Stimulated activated CD4-positive, alpha-beta T cell treated with anti-CD3 and anti-CD28 coated beads, TNF-alpha, amount 100 ng/mL, for 1 hour (primary cell): ENCODE data around the gene PACC1.
"Not testable (repeated sequence)": the region's sequence is repeated elsewhere in the genome, so short reads cannot be mapped to it uniquely, and the experiment has no call there.

Source experiments
- DNase-seq, 3 donors: peaks; one replicate each; pipeline ENCODE4 v3.0.0-alpha.2; 2020; ENCODE audit warnings: low read depth in 3 of 3, low spot score in 1 of 3

The PACC1 gene

DNA sequence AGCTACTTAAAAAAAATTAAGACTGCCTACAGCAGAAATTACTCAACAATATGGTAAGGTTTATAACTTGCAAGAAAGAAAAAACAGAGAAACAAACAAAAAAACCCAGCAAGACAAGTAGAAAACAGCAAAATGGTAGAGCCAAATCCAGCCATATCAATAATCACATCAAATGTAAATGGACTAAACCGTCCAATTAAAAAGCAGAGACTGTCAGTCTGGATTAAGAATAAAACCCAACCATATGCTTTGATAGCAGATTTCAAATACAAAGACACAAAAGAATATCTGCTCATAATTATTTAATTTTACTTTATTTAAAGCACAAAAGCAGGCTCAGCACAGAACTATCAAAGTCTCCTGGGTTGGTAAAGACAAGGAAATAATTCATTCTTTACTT lies 17.5 kb downstream of the PACC1 start:
- no peak for DNase-seq

DNA sequence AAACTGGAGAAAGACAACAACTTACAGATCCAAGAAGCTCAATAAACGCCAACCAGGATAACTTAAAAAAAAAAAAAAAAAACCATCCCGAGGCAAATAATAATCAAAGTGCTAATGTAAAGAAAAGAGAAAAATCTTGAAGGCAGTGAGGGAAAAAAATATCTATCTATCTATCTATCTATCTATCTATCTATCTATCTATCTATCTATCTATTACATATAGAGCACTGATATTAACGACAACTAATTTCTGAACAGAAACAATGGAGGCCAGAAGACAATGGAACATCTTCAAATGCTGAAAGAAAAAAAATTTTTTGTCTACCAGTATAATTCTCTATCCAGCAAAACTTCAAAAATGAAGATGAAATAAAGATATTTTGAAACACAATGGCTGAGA lies 18.0 kb downstream of the PACC1 start:
- no peak for DNase-seq

DNA sequence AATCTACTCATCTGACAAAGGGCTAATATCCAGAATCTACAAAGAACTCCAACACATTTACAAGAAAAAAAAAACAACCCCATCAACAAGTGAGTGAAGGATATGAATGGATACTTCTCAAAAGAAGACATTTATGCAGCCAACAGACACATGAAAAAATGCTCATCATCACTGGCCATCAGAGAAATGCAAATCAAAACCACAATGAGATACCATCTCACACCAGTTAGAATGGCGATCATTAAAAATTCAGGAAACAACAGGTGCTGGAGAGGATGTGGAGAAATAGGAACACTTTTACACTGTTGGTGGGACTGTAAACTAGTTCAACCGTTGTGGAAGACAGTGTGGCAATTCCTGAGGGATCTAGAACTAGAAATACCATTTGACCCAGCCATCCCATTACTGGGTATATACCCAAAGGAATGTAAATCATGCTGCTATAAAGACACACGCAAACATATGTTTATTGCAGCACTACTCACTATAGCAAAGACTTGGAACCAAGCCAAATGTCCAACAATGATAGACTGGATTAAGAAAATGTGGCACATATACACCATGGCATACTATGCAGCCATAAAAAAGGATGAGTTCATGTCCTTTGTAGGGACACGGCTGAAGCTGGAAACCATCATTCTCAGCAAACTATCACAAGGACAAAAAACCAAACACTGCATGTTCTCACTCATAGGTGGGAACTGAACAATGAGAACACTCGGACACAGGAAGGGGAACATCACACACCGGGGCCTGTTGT lies 18.8 kb downstream of the PACC1 start:
- DNase-seq: not testable (repeated sequence)

DNA sequence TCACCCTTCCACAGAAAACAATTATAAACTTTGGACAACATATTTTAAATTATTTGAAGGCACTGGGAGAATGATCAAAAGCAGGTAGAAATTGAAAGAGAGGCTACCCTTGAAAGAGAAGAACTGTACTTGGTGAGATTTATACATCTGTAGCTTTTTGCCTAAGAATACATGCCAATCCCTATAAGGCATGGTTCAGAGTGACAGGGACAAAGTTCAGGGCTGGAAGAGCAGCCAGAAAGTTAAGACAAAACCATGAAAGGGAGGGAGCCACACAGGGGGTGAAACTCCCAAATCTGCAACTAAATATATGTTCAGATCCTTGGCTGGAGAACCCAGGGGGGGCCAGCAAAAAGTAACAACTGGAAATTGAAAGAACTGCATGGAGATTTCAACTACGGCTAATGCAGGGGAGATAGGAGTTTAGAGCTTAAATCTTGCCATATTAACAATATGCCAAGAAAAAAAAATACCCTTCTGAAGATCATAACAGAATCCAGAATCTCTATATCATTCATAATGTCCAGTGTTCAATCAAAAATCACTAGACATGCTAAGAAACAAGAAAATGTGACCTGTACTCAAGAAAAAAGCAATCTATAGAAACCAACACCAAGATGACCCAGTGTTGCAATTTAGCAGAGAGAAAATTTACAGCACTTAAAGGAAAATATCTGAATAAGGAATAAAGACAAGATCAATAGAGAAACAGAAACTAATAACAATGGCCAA lies 25.5 kb downstream of the PACC1 start:
- DNase-seq: no peak

DNA sequence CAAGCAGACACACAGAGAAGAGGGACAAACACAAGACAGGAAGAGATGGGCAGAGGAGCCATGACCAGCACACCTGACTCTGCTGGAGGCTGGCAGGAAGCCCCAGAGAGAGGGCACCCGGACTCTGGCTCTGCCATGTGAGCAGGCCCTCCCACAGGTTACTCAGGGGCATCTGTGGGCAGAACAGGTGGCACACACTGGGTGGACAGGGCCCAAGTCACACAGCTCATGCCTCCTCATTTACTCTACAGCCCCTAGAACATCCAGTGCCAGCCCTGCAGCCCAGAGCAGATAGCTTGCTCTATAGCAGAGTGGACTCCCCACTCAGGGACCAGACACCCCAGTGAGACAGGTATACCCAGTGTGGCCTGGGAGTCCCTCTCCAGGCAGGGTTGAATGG lies 28.7 kb downstream of the PACC1 start:
- DNase-seq: no peak

DNA sequence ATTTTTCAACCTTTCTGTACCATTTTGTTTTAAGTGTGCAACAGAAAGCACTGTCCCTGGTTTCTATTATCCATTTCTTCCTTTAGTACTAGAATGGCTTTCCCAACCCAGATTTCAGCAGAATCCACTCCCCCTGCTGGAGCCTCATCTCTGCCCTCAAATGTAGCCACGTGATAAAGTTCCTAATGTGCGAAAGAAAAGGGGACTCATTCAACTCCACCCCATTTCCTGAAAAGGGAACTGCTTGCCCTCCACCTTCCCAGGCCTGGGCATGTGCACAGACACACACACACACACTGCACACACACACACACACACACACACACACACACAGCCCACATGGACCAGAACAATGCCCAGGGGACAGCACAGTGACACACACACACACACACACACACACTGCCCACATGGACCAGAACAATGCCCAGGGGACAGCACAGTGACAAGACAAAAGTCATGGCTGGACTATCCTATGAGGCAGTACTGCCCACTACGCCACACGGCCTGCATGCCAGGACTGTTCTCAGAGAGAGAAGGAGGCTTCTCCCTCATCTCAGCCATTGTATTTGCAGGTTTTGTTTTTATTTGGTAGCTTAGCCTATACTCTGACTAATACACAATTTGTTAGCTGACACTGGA lies 33.2 kb downstream of the PACC1 start:
- no peak for DNase-seq

DNA sequence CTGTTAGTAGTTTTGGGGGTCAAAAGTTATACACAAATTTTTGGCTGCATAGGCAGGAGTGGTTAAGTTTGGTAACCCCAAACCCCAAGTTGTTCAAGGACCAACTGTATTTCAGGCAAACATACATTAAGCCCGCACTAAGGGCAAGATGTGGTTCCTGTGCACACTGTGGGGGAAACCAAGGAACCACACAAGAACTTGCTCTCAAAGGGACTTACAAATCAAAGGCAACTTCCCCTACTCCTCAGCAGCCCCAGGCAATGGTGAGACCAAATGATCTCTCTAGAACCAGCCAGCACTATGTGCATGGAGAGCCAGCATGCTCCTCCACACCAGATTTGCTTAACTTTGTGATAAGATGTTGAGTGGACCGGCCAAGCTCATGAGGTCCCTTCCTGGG lies 35.3 kb downstream of the PACC1 start:
- DNase-seq: no peak

DNA sequence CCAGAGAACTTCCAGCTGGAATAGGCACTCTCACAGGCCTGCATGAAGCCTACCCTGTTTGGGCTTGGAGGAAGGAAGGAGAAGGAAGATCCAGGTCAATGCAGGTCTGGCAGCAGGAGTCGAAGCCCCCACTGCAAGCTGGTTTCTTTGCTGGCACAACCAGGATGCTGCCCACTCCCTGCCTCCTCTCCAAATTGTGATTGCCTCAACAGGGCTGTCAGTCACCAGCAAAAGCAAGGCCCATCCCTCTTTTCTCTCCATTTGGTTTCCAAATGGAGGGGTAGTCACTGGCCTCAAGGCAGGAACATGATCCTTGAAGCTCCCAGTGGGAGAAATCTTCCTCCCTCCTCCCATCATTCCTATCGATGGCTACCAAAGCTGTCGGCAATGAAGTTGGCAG lies 37.0 kb downstream of the PACC1 start:
- DNase-seq: no peak

DNA sequence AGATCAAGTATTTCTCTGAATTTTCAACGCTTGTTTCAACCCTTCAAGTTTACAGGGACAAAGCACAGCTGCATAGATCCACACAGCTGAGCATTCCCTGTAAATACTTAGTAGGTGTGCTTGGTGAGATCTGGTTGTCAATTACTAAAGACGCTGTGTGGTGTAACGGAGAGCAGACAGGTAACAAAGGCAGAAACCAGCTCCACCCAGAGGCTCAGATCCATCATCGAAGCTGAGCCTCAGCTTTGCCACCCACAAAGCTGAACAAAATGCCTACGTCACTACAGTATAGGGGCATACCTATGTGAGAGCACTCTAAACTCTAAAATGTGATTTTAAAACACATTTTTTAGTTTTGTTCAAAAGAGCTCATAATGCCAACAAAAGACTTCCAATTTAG lies 38.7 kb downstream of the PACC1 start:
- no peak for DNase-seq

DNA sequence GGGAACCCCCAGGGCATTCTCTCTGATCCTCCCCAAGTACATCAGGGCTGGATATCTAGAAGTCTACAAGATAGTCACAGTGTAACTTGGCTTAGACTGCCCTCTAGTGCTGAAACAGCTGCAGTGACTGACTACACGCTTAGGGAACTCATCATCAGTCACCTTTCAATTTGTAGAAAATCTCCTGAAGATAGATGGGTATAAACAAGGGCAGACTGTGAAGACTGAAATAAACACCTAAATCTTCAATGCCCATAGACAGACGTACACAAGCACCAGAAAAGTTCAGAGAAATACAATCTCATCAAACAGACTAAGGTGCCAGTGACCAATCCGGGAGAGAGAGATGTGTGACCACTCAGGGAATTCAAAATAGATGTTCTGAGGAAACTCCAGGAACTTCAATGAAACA lies 46.6 kb downstream of the PACC1 start:
- DNase-seq: no peak

DNA sequence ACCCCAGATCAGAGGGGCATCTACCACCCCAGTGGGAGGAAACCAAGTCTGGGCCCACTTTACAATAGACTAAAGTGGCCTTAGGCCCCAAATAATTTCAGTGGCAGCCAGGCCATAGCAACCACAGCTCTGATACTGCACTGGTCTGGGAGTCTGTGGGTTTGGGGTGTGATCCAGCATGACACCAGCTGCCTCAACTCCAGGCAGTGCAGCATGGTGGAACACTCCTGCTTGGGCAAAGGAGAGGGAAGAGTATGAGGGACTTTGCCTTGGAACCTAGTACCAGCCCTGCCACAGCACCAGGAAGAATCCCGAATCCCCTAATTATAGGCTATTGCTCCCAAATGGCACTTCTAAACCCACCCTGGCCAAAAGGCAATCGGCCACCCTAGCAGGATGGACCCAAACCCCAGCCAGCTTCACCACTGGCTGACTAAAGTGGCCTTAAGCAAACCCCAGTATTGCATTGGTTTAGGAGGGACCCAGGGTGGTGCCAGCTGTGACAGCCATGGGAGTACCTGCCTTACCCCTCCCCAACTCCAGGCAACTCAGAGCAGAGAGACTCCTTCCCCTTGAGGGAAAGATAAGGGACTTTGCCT lies 47.1 kb downstream of the PACC1 start:
- DNase-seq: no peak

DNA sequence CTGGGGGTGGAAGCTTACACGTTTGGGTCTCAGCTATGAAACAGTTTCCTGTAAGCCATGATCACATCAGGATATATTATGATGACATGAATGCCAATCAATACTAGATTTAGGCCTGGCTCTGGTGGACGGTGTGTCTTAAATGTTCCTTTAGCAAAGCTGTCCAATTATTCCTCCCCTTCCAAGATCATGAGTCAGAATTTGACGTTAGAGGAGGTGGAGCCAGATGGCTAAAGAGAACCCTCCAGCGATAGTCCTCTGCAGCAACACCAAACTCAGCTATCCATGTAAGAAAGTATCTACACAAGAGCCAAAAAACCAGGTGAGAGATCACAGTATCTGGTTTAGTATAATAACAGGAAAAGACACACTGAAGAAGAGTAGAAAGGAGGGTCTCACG lies 47.8 kb downstream of the PACC1 start:
- no peak for DNase-seq

DNA sequence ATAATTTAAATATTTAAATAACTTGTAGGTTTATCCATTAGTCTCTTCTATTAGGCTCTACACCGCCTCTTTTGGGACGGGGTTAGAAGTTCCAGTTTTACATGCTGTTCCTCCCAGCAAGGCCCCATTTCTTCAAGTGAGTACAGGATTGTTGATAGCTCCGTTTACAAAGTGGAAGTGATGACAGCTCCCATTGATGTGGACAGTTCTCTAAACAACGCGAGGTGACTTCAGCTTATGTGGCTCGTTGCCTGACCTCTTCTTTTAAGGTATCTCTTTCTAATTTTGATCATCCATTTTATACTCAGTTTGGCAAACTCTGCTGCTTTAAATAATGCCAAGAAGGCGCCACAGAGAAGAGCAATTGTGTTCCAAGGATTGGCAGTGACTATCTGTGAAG lies 49.7 kb downstream of the PACC1 start:
- no peak for DNase-seq

DNA sequence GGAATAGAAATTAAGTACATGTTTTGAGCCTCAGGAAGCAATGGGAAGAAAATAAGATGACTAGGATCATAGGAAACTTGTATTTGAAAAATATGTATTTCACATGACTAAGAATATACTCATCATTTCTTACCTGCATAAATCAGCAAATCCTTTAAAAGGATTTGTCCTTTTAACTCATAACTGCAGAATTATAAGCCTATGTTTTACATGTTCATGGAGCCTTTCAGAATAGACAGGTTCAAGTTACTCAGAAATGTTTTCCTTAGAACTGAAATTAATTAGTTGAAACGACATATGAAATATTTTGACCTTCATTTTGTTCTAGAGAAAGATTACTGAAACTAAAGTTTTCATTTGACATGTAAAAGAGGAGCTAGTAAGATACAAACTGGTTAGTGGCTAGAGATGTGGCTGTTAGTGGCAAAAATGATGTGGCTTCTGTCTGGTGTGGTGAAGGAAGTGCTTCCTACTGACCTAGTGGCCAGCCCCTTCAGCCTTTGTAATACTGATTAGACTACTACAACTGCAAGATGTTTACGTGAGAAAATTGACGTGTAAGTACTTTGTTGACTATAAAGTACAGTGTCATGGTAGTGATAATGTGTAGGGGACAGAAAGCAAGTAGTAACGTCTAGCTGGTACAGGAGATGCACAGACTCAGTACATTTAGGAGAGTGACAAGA lies 54.7 kb downstream of the PACC1 start:
- no peak for DNase-seq

DNA sequence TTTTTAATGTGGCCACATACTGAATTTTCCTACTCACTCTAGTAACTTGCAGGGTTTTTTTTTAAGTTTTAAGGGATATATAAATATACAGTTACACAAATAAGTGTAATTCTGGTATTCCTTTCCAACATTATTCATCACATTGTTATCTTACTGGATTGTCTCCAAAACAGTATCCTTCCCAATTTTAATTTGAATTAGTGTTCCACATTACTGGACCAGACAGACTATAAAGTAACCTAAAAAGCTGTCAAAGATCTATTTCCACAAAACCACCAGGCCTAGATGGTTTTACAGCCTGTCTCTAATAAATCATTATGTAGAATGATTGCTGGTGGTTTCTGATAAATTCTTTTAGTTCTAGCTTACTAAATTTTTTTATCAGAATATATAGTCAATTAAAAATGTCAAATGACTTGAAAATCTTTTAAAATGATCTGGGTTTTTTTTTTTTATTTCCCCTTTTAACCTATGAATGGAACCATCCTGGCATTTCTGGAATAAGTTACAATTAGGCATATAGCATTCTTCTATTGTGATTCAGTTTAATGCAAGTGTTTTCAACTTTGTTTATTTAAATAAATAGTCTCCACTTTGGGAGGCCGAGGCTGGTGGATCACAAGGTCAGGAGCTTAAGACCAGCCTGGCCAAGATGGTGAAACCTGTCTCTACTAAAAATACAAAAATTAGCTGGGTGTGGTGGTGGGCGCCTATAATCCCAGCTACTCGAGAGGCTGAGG lies 59.3 kb downstream of the PACC1 start:
- DNase-seq: no peak

DNA sequence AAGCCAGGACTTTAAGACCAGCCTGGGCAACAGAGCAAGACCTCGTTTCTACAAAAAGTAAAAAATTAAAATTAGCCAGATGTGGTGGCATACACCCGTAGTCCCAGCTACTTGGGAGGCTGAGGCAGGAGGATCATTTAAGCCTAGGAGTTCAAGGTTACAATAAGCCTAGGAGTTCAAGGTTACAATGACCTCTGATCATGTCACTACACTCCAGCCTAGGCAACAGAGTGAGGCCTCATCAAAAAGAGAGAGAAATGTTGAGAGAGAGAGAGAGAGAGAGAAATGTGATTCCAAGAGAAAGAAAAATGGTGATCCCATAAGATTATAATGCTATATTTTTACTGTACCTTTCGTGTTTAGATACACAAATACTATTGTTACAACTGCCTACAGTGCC lies 60.2 kb downstream of the PACC1 start:
- no peak for DNase-seq

DNA sequence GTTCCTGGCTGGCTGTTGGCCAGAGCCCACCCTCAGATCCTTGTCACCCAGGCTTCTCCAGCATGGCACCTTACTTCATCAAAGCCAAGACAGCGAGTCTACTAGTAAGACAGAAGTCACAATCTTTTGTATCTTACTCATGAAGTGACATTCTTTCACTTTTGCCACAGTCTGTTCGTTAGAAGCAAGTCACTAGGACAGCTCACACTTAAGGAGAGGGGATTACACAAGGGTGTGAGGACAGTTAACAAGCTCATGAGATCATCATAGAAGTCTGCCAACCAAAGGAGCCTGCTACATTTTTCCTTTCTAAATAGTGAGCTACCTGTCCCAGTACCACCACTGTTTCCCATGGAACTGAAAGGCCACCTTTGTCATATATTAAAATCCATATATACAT lies 61.5 kb downstream of the PACC1 start:
- DNase-seq: no peak

DNA sequence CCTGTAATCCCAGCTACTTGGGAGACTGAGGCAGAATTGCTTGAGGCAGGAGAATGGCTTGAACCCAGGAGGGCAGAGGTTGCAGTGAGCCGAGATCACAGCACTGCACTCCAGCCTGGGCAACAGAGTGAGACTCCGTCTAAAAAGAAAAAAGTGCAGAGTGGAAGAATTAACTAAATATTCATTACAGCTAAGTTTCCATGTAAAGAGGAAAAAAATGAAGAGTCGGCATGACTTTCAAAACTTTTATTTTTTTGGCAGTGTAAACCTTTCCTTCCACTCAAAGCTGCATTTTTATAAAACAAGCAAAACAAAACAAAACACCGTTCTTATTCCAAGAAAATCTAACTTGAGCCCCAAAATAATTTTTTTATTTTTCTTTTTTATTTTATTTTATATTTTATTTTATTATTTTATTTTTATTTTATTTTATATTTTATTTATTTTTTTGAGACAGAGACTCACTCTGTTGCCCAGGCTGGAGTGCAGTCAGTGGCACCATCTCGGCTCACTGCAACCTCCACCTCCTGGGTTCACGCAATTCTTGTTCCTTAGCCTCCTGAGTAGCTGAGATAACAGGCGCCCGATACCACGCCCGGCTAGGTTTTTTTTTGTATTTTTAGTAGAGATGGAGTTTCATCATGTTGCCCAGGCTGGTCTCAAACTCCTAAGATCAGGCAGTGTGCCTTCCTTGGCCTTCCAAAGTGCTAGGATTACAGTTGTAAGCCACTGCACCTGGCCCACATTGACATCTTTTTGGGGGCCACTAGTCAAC lies 62.9 kb downstream of the PACC1 start:
- no peak for DNase-seq

DNA sequence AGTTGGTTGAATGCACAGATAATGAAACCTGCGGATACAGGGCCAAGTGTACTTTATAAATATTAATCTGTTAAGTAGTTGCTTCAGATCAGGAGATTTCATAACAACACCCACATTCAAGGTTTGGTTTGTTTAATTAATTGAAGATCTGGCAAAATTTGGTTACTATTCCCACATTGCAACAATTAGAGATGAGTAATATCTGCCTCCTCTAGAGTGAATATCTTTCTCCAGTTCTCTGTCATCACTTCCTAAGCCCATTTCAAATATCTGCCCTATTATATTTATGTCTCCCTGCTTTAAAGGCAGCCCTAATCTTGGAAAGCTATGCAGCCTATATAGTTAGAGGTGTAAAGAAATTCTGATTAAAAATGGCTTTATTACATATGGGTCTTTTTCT lies 68.1 kb downstream of the PACC1 start:
- DNase-seq: no peak

DNA sequence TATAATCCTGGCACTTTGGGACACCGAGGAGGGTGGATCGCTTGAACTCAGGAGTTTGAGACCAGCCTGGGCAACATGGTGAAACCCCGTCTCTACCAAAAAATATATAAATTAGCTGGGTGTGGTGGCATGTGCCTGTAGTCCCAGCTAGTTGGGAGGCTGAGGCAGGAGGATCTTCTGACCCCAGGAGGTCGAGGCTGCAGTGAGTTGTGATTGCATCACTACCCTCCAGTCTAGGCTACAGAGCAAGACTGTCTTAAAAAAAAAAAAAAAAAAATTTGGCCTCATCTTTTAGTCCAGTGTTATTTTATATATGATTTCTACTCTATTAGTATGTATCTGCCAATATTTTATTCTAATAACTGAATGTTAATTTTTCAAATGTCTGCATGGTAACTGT lies 69.8 kb downstream of the PACC1 start:
- DNase-seq: no peak
